Activated CD8-positive, alpha-beta memory T cell treated with anti-CD3 and anti-CD28 coated beads, Interleukin-2, amount 50 U/mL, for 24 hours (primary cell): ENCODE data around the gene MZT2B.
"Not testable (repeated sequence)": the region's sequence is repeated elsewhere in the genome, so short reads cannot be mapped to it uniquely, and the experiment has no call there.

Experiments
- DNase-seq: peaks from one replicate; pipeline ENCODE4 v3.0.0-alpha.2; 2020; ENCODE audit errors: extremely low read depth

MZT2B gene

DNA sequence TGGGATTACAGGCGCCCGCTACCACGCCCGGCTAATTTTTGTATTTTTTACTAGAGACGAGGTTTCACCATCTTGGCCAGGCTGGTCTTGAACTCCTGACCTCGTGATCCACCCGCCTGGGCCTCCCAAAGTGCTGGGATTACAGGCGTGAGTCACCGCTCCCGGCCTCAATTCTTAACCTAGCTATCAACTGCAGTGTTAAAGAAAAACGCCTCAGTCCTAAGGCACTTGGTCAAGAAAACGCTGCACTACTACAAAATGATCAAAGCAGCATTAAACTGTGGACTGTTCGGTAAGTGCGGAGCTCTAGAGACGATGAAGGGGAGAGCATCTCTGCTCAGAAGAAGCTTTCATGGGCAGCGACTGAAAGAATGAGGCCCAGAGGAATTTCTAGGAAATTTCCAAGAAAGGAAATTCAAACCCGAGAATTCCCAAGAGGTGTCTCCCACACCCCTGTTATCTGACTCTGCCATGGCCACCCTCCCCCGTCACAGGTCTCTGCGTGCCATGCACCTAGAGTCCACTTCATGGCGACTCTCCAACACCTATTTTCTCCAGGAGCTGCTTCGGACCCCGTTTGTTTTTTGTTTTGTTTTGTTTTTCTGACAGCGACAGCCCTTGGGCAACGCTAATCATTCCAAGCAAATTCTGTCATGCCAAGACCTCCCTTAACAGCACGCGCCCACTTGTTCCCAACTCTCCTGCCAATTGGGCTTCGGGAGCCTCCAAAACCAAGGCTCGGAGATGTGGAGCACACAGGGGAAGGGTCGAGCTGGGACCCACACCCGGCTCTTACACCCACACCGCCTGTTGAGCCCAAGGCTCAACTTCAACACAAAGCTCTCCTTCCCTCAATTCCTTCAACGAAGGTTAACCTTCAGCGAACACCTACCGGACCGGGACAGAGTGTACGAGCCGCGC, 1.4 kb upstream of the MZT2B start:
- not testable (repeated sequence) for DNase-seq

DNA sequence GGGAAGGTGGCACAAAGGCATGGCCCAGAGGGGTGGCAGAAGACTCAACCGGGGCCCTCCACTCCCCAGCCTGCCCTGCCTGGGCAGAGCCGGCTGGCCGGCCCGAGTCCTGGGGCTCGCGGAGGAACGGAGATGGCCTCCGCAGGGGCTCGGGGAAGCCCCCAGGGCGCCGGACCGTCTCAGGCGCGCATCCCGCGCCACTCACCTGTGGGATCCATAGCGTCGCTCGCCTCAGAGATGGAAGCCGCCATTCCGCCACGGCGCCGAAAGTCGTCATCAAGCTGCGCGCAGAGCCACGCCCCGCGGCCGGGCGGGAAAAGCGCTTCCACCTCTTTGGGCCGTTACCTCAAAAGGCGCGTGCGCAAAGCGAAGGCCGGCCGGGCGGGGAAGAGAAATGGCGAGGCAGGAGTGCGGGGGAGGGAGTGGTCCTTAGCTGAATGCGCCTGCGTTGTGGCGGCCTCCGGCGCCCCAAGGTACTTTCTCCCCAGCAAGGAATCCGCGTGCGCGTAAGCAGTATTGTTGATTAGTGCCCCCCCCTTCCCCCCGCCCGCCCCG, 660 bp upstream of the MZT2B start, which contains the start of gene SMPD4:
SMPD4 (minus strand) TSS at position 278 of the 555 bp plus-strand sequence. CDS start 5,010 bp downstream, outside the sequence.
- DNase-seq = peak; percentile 98

DNA sequence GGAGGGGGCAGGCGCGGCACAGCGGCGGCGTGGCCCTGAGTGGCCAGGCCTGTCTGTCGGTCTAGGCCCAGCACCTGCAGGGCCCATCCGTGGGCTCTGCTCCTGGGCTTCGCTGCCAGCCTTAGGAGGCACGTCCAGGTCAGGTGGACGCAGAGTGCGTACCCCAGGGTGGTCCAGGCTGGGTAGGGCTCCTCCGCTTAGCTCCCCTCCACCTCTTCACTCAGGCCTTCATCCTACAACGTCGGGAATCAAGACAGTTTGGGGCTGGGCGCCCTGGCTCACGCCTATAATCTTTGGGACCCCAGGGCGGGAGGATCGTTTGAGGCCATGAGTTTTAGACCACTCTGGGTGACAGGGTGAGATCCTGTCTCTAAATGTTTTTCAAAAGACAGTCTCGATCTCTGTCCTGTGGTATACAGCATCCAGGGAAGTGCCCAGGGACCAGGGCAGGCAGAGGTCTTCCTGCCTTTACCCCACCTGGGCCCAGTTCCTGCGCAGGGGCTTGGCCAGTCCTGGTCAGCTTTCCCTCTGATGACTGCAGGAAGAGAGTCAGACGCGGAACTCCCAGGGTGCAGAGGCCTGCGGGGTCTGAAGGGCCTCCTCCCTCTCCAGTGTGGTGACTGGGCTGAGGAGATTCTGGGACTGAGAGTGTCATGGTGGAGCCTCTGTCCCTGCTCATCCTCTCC, 907 bp downstream of the MZT2B start:
- DNase-seq = not testable (repeated sequence)

DNA sequence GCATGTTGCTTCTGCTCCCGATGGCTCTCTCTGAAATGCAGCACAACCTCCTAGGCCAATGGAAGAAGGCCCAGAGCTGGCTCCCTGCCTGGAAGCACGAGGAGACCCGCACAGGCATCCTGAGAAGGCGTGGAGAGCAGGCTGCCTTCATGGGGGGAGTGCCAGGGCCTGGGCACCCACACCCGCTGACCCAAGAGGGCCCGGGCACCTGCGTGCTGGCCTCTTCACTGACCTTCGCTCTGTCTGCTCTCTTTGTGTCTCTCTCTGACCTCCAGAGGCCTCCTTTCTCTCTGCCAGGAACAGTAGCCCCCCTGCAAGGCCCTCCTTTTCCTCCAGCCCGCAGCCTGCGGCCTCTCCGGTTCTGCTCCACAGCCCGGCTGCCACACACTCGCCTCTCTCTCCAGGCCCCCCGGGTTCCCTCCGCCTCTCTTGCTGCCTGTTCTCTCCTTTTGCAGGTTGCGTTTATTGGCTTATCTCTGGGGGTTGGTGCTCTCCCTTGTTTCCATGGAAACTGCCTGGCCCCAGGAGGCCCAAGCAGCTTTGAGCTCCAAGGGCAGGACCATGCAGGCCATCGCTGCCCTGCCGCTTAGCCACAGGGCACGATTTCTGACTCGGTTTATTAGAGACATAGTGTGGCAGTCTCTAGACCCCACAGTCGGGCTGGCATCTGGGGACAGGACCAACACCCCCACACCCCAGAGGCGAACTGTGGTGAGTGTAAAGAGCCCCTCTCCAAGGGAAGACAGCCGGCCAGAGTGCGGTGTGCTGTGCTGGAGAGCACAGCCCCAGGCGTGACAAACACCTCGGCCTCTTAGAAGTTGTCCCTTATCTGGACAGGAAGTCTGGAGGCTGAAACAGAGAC, 1.7 kb downstream of the MZT2B start:
- DNase-seq = no peak

DNA sequence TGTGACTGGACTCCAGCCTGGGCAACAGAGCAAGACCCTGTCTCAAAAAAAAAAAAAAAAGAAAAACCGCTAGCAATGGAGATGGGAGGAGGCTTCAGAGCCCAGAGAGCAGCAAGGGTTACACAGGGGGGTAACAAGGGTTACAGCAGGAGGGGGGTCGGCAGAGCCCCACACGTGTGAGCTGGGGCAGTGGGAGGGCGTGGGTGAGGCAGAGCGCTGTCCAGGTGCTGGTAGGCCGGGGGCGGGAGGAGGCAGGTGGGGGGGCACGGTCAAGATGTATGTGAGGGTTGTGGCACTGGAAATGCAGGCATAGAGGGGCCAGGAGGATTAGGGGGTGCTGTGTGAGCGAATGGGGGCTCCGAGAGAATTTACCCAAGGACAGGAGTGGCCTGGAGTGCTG, 3.4 kb downstream of the MZT2B start:
- DNase-seq = no peak

DNA sequence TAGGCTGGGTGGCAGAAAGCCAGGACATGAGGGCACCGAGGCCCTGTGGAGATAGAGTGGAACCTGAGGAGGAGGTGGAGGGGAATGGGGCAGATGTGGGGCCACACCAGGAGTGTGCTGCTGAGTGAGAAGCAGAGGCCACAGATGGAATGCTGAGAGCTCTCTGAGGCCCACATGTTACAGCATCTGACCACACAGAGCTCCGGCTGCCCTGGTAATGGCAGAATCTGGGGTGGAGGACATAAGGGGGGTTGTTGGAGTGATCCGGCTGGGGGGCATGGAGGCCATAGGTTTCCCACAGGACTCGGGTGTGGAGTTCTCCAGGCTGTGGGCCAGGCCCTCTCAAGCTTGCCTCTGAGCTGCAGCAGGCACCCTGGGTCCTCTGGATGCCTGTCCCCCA, 3.8 kb downstream of the MZT2B start:
- DNase-seq = no peak

DNA sequence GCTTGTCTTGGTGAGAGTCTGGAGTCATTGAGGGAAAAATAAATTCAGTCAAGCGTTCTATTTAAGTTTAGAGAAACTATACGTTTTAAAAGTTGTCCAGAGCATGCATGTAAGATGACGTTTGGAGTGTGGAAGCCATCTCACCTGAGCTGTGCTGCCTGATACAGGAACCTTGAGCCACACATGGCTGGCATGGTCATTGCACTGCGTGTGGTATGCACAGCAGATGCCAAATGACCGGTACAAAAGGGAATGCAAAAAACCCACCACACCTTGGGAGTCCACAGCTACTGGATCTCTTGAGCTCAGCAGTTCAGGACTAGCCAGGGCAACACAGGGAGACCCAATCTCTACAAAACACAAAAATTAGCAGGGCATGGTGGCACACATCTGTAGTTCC, 4.3 kb downstream of the MZT2B start:
- no peak for DNase-seq

DNA sequence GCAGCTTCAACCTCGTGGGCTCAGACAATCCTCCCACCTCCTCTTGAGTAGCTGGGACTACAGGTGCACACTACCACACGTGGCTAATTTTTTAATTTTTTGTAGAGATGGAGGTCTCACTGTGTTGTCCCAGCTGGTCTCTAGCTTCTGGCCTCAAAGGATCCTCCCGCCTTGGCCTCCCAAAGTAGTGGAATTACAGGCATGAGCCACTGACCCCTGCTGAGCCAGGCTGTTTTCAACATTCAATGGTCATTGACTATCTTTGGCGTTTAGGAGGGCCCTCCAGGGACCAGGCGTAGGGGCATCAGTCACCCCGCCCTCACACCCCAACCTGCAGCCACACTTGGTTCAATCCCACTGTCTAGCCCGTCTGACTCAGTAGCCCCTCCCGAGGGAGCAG, 5.2 kb downstream of the MZT2B start:
- no peak for DNase-seq

DNA sequence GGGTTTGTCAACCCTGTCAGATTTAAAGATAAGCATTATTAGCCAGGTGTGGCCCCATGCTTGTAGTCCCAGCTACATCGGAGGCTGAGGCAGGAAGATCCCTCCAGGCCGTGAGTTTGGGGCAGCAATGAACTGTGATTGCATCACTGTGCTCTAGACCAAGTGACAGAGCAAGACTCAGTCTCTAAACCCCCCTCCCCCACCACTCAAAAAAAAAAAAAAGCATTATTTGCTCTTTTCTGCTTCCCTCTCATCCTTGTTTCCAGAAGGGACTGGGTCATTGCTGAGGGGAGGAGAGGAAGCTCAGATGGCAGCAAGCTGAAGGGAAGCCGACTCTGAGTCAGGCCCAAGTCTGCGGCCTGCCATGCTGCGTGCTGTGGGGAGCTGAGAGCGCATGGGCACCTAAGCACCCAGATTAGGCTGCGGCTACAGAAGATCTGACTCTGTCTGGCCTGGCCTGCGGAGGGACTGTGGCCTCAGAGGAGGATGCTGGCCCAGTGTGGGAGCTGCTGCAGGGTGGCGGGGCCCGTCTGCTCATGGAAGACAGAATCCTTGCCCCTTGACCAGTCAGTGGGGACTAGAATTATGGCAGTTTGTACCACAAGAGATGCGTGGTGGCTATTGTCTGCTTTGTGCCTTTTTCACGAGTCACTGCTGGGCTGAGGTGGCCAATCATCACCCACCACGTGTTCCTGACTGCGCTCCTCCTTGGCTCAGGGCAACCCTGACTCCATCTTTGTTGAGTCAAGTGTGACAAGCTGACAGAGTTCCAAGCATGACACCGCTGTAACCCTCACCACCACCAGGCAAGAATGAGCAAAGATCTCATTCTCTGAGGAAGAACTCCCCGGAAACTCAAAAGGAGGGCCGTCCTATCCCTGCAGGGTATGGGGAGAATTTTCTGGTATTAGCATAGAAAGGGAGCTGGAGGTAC, 6.1 kb downstream of the MZT2B start:
- not testable (repeated sequence) for DNase-seq

DNA sequence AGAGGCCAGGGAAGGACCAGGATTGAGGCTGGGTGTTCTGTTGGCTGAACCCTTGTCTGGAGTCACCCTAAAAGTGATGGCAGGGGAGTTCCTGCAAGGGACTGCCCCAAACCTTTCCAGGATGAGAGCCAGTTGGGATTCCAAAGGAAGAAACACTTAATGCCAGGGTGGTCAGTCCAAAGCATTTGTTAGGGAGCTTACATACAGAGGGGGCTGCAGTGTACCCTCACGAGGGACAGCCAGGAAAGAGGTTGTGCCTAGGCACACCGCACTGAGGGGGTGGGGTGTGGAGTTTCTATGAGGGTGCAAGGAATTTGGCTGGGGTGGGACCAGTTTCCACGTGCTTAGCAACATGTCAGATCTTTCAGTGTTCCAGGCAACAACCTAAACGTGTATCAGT, 6.9 kb downstream of the MZT2B start:
- not testable (repeated sequence) for DNase-seq

DNA sequence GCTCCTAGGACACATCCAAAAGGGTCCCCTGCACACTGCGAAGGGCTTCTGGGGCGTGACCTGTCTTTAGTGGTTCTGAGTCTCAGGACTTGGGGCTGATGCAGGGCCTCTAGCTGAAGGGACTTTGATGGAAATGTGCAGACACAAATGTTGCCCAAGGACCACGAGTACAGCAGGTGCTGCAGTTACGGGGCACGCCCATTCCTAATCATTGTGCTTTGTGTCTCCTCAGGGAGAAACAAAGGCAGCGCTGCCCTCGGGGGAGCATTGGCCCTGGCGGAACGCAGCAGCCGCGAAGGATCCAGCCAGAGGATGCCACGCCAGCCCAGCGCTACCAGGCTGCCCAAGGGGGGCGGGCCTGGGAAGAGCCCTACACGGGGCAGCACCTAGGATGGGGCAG, 8.2 kb downstream of the MZT2B start:
- no peak for DNase-seq

DNA sequence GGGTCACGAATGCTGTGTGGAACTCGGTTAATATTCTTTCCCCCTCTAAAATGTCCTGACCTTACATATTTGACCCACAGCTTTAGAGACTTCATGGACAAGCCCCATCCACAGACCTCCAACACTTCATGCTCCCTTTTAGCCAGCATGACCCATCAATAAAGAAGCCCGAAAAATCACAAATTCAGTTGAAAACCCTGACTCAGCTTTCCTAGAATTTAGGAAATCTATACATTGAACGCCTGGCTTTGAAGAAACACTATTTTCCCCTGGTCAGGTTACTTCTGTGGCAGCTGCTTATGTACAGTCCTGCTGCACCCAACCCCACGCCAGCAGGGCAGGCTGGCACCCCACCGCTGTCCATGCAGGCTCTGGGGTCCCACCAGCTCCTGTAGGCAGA, 9.3 kb downstream of the MZT2B start:
- DNase-seq = not testable (repeated sequence)

DNA sequence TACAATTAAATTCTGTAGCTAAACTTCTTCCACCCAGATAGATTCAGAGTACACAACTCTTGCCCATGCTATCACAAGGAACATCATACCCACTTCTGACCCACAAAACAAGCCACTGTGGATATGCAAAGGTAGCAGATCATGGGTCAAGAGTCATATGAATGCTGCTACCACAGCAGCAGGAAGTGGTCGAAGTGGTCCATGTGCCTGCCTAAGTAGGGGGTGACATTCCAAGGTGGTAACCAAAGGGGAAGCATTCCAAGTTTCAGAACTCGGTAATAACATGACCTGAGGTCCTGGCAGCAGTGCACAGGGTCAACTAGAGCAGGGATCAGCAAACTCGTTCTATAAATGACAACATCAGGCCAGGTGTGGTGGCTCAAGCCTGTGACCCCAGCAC, 10.4 kb downstream of the MZT2B start:
- not testable (repeated sequence) for DNase-seq

DNA sequence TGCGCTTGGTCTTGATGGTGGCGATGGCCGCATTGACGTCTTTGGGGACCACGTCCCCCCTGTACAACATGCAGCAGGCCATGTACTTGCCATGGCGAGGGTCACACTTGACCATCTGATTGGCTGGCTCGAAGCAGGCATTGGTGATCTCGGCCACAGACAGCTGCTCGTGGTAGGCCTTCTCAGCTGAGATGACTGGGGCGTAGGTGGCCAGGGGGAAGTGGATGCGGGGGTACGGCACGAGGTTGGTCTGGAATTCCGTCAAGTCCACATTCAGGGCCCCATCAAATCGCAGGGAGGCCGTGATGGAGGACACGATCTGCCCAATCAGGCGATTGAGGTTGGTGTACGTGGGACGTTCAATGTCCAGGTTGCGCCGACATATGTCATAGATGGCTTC, 11.8 kb downstream of the MZT2B start:
- DNase-seq = not testable (repeated sequence)

DNA sequence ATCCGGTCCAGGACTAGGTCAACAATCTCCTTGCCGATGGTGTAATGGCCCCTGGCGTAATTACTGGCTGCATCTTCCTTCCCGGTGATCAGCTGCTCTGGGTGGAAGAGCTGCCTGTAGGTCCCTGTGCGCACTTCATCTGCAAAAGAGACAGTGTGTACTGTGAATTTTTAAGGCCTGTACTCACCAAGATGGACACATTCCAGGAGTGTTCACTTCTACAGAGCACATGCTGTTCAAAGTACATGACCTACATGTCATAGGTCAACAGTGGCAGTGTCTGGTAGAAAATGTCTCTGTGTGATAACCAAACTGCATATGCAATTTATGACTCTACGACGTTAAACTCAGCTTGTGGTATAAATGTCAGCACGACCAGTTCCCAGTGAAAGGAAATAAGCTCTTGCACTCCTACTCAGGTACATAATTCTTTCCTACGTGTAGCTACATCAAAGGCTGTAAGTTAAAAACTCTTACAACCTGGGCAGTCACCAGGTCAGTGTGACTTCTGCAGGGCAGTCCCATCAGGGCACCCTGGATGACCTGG, 13.1 kb downstream of the MZT2B start:
- not testable (repeated sequence) for DNase-seq

DNA sequence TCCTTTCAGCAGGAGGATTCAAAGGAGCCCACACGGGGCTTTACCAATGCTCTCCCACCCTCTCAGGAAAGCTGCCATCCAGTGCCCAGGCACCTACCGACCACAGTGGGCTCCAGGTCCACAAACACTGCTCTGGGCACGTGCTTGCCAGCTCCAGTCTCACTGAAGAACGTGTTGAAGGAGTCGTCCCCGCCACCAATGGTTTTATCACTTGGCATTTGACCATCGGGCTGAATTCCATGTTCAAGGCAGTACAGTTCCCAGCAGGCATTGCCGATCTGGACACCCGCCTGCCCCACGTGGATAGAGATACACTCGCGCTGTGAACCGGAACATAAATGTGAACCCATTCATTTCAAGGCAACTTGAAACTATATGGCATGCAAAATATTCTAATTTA, 14.0 kb downstream of the MZT2B start:
- not testable (repeated sequence) for DNase-seq

DNA sequence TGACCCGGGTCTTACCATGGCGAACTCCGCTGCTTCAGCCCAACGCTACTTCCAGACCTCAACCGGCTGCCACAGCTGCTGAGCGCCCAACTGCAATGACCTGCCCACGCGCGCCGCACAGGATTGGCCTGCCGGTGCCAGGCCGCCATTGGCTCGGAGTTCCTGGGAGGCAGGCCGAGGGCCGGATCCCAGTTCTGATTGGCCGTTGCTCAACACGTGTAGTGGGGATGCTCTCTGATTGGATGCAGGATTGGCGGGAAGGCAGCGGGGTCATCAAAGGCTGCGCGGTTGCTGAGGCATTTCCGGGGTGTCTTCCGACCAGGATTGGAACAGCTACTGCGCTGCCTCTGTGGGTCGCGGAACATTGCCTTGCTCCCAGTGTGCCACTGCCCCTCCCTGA, 16.3 kb downstream of the MZT2B start, which contains the start of gene TUBA3E:
TUBA3E (minus strand) TSS at position 97 of the 400 bp plus-strand sequence; CDS start at position 18, 79 bp downstream.
- DNase-seq = no peak

DNA sequence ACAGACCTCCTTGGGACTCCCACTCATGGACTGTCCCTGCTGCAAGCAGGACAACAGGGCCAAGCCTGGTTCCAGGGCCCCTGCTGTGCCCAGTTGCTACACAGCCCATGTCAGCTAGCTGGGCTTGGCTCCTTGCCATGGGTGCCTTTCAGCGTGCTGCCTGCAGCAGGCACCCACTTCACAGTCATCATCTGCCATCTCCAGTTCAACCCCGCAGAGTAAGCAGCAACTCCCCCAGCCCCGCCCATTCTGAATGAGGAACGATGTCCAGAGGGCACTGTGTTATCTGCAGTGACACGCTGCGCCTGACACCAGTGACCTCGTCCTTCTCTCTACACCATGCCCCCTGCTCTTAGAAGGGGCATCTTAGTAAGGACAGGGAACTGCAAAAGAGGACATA, 20.5 kb downstream of the MZT2B start:
- not testable (repeated sequence) for DNase-seq

DNA sequence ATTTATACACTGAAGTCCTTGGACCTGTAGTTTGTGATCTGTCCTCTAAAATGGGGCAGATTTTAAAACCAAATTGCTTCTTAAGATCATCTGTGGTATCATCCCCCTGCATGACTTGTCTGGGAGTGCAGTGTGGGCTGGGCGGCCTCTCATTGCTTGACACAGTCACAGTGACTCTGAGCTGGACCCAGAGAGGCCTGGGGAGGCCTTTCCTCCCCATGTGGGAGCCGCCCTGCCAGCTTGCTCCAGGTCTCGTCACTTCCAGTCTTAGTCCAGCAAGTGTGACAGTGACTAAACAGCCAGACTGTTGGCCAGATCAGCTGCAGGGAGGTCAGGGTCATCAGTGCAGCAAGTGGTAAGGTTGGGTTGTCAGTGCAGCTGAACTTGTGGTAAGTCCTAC, 21.1 kb downstream of the MZT2B start:
- DNase-seq = not testable (repeated sequence)

DNA sequence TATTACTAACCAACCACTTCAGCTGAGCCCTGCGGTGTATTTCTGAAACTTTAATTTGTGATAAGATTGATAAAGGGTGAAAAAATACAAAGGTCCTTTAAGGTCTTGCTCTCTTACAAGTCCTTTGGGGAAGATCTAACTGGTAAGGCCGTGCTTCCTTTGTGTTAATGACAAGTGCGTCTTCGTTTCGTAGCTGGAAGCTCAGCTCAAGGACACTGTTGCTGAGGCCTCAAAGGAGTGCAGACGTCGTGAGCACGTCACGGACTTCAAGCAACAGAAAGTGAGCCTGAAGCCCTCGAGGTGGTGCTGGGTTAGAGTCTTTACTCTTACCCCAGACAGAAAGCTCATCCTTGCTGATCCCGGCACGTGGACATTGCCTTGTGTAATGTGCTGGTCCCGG, 25.0 kb downstream of the MZT2B start:
- not testable (repeated sequence) for DNase-seq
